Tibial nerve (tissue), 4 donors: Measurements from ENCODE around the gene ZNF541. TPM values are rescaled to one million over a fixed set of nuclear protein-coding genes. Genes with fewer than 3 reads are reported as not detected.

Experiments
- DNase-seq, 2 donors: peaks; one replicate each; pipeline ENCODE4 v3.0.0-alpha.2; 2019; ENCODE audit warnings: low spot score in 2 of 2
- H3K27ac ChIP-seq, 4 donors: fragments of 200-600 bp; sonication (generic) in 3 of 4; one replicate each; pipeline ENCODE4 v1.5.1; 2017 to 2019; ENCODE audit warnings: mild to moderate bottlenecking in 1 of 4
- H3K27me3 ChIP-seq, 2 donors: fragments of 200-600 bp; sonication (generic) in 1 of 2; one replicate each; pipeline versions ENCODE4 v1.5.1 to v1.6.0; 2017 to 2019
- H3K36me3 ChIP-seq, 3 donors: fragments of 200-600 bp; sonication (generic); one replicate each; pipeline ENCODE4 v1.5.1; 2018 to 2019
- H3K4me1 ChIP-seq, 4 donors: fragments of 200-600 bp; sonication (generic) in 3 of 4; one replicate each; pipeline ENCODE4 v1.5.1; 2017 to 2019
- H3K4me3 ChIP-seq, 4 donors: fragments of 200-600 bp; sonication (generic) in 3 of 4; one replicate each; pipeline ENCODE4 v1.5.1; 2017 to 2019; ENCODE audit warnings: mild to moderate bottlenecking in 1 of 4, moderate library complexity in 1 of 4
- H3K9me3 ChIP-seq, 4 donors: fragments of 200-600 bp; sonication (generic) in 3 of 4; one replicate each; pipeline ENCODE4 v1.5.1; 2017 to 2019
- EP300 ChIP-seq, 2 donors: sonication (generic); formaldehyde crosslinking; IDR thresholded peaks; one replicate each; pipeline ENCODE4 v1.6.1; 2017; ENCODE audit warnings: antibody characterized with exemption in 2 of 2, mild to moderate bottlenecking in 1 of 2
- POLR2A ChIP-seq, 2 donors: fragments of 450-650 bp; IDR thresholded peaks; one replicate each; pipeline ENCODE4 v1.6.1; 2017; ENCODE audit warnings: antibody characterized with exemption in 2 of 2, mild to moderate bottlenecking in 2 of 2, moderate library complexity in 2 of 2
- WGBS, 2 donors: methylation state at CpG; one replicate each; pipeline ENCODE4 v1.1.5; 2018; 5-methylcytosine and 5-hydroxymethylcytosine counted together
- total RNA-seq, 4 donors: library from RNA; depleted of rRNA; stranded (reverse); fragments of >200 nt; gene quantifications; one replicate each; pipeline ENCODE4 v1.1.0, GENCODE V29; 2016
- TF ChIP-seq, protein P1 (sequence below), 5 experiments: fragments of 200-600 bp in 3 of 5; fragments of 450-650 bp in 2 of 5; sonication (generic) in 3 of 5; IDR thresholded peaks; one replicate each; pipeline ENCODE4 v1.5.1; 2016 to 2019; ENCODE audit warnings: antibody characterized with exemption in 5 of 5, mild to moderate bottlenecking in 3 of 5, moderate library complexity in 2 of 5

ZNF541 gene
- total RNA-seq, 4 donors from 2014 or later: under 0.01 to 0.90 (median 0.66) TPM; not detected in 1

GRCh38 chr19:47615230-47615629, 42.3 kb upstream of the ZNF541 start:
- Histone ChIP-seq H3K9me3 (no peaks in the 10 kb centered on the region), H3K4me1 (peaks cover 0 to 97% (median 56%) of the 10 kb centered on the region in 4 donors), H3K4me3 (no peak overlapping the region), H3K27me3 (no peaks in the 10 kb centered on the region), H3K27ac (peak overlapping the region; percentile 27 to 99 (median 70)), H3K36me3 (no peaks in the 10 kb centered on the region)
- WGBS, 2 donors: 79 to 90% methylated on average over 7 of the region's 7 CpGs
- DNase-seq: no peak
- TF ChIP-seq, protein P1, sequence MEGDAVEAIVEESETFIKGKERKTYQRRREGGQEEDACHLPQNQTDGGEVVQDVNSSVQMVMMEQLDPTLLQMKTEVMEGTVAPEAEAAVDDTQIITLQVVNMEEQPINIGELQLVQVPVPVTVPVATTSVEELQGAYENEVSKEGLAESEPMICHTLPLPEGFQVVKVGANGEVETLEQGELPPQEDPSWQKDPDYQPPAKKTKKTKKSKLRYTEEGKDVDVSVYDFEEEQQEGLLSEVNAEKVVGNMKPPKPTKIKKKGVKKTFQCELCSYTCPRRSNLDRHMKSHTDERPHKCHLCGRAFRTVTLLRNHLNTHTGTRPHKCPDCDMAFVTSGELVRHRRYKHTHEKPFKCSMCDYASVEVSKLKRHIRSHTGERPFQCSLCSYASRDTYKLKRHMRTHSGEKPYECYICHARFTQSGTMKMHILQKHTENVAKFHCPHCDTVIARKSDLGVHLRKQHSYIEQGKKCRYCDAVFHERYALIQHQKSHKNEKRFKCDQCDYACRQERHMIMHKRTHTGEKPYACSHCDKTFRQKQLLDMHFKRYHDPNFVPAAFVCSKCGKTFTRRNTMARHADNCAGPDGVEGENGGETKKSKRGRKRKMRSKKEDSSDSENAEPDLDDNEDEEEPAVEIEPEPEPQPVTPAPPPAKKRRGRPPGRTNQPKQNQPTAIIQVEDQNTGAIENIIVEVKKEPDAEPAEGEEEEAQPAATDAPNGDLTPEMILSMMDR (IDR thresholded peaks at IDR 0.05): no peak
- TF ChIP-seq POLR2A (IDR thresholded peaks at IDR 0.05): no peak
- no peak for TF ChIP-seq EP300 (IDR thresholded peaks at IDR 0.05)

- Histone ChIP-seq H3K4me1 (peaks cover 0 to 93% (median 54%) of the 10 kb centered on the region in 4 donors), H3K9me3 (no peaks in the 10 kb centered on the region), H3K27ac (peak overlapping the region in 3 of 4 donors; percentile 74 to 99 (median 94)), H3K4me3 (no peak overlapping the region), H3K27me3 (no peaks in the 10 kb centered on the region), H3K36me3 (no peaks in the 10 kb centered on the region)
- 85 to 88% methylated on average over 10 of the region's 10 CpGs for WGBS, 2 donors
- TF ChIP-seq POLR2A (IDR thresholded peaks at IDR 0.05): no peak
- TF ChIP-seq, protein P1 (IDR thresholded peaks at IDR 0.05): no peak
- no peak for TF ChIP-seq EP300 (IDR thresholded peaks at IDR 0.05)
- DNase-seq: no peak
Measured at GRCh38 chr19:47614559-47614958, 41.6 kb upstream of the ZNF541 start.

DNA sequence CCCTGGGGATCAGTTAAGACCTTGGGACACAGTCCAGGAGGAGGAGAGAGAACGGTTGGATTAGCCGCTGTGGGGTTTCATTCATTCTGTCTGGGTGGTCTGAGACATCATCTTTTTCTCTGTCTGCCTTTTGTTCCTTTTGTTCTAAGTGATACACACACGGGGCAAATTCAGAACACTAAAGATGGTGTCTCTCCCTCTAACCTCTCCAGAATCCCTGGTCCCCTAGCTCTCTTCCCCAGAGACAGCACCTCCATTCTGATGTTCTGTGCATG, 41.0 kb upstream of the ZNF541 start:
- no peak for DNase-seq
- peaks cover 0 to 87% (median 53%) of the 10 kb centered on the region in 4 donors for H3K4me1 ChIP-seq
- TF ChIP-seq, protein P1 (IDR thresholded peaks at IDR 0.05): no peak
- no peak for TF ChIP-seq EP300 (IDR thresholded peaks at IDR 0.05)
- TF ChIP-seq POLR2A (IDR thresholded peaks at IDR 0.05): no peak
- H3K9me3 ChIP-seq: no peaks in the 10 kb centered on the region
- no peaks in the 10 kb centered on the region for H3K36me3 ChIP-seq
- no peaks in the 10 kb centered on the region for H3K27me3 ChIP-seq
- H3K27ac ChIP-seq: peak overlapping the region in 3 of 4 donors; percentile 74 to 99 (median 94)
- no peak overlapping the region for H3K4me3 ChIP-seq
- WGBS, 2 donors: 24 to 29% methylated on average over 3 of the region's 3 CpGs

DNA sequence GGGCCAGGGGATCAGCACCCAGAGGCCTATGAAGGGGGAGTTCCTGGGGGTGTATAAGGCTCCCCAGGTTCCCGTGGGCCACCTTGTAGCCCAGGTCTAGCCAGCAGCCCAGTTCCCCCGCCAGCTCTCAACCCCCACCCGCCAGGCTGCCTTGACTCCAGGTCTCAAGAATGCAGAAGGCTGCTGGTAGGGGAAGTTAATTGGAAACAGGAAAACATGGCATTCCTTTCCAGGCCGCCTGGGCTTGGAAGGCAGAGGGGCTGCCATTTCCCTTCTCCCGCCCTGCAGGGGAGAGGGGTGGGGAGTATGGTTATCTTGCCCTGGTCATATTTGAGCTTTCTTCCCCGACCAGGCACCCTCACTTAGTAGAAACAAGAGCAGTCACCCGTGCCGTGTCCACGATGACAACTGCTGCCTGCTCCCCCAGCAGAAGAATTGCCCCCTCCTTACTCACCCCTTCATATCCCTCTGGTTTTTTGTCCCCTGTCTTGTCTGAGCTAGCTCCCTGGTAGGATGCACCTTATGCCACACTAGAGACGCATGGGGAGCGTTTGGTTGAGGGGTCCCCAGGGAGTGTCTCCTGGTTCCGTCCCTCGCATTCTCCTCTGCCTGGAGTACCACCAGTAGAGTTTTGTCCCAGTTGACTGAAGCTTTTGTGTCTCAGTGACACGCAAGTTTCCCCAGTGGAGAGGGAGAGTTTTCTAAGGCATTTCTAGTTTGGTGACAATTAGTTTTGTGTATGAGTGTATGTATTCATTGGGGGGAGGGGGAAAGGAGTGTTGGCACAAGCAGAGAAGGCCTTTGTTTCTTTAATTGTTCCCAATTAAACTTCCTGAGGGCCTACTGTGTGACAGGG, 40.4 kb upstream of the ZNF541 start:
- no peak for DNase-seq
- 24 to 27% methylated on average over 14 of the region's 14 CpGs for WGBS, 2 donors
- peak overlapping the region; percentile 65 to 99 (median 84) for H3K27ac ChIP-seq
- no peaks in the 10 kb centered on the region for H3K27me3 ChIP-seq
- H3K4me3 ChIP-seq: no peak overlapping the region
- peaks cover 0 to 81% (median 47%) of the 10 kb centered on the region in 4 donors for H3K4me1 ChIP-seq
- H3K9me3 ChIP-seq: no peaks in the 10 kb centered on the region
- no peaks in the 10 kb centered on the region for H3K36me3 ChIP-seq
- no peak for TF ChIP-seq EP300 (IDR thresholded peaks at IDR 0.05)
- TF ChIP-seq, protein P1 (IDR thresholded peaks at IDR 0.05): peak in 1 of 5 experiments; percentile 5

- Histone ChIP-seq H3K27me3 (no peaks in the 10 kb centered on the region), H3K36me3 (no peaks in the 10 kb centered on the region), H3K4me3 (peak overlapping the region in 3 of 4 donors; percentile 62 to 94 (median 88)), H3K9me3 (no peaks in the 10 kb centered on the region), H3K27ac (peak overlapping the region; percentile 86 to 99 (median 92)), H3K4me1 (peaks cover 0 to 68% (median 40%) of the 10 kb centered on the region in 4 donors)
- no peak for TF ChIP-seq EP300 (IDR thresholded peaks at IDR 0.05)
- 36 to 37% methylated on average over 7 of the region's 7 CpGs for WGBS, 2 donors
- DNase-seq: no peak
Measured at GRCh38 chr19:47610902-47611301, 38.0 kb upstream of the ZNF541 start.
